IPS DF 6.9 (cell line): Measurements from ENCODE around the gene ZDHHC8.

Experiments used
- DNase-seq: peaks from one replicate; pipeline ENCODE4 v3.0.0-alpha.2; 2013; ENCODE audit warnings: low read depth, low spot score
- H3K27ac ChIP-seq: one replicate; pipeline ENCODE4 v1.5.1; 2013; ENCODE audit warnings: low read length, control low read depth
- H3K27me3 ChIP-seq: 2 replicates; pipeline ENCODE4 v1.6.1; 2013; ENCODE audit warnings: mild to moderate bottlenecking, low read length; ENCODE audit not compliant: control insufficient read depth, insufficient read depth
- H3K36me3 ChIP-seq: 2 replicates; pipeline ENCODE4 v1.6.1; 2013; ENCODE audit warnings: low read length; ENCODE audit not compliant: control insufficient read depth, insufficient read depth
- H3K4me1 ChIP-seq: 2 replicates; pipeline ENCODE4 v1.6.1; 2013; ENCODE audit warnings: low read length; ENCODE audit not compliant: control insufficient read depth, insufficient read depth
- H3K4me3 ChIP-seq: 2 replicates; pipeline ENCODE4 v1.5.1; 2013; ENCODE audit warnings: mild to moderate bottlenecking, low read length
- H3K9me3 ChIP-seq: 2 replicates; pipeline ENCODE4 v1.6.1; 2013; ENCODE audit warnings: low read length, inconsistent platforms; ENCODE audit not compliant: control insufficient read depth, insufficient read depth
- WGBS: extraction: QIAGEN DNeasy Blood & Tissue Kit; methylation state at CpG from one replicate; pipeline ENCODE4 v1.1.7; 2013; ENCODE audit warnings: mixed read lengths, missing lambda C conversion rate; ENCODE audit not compliant: insufficient read length, insufficient coverage; 5-methylcytosine and 5-hydroxymethylcytosine counted together

The ZDHHC8 gene

GRCh38 chr22:20116376-20116950 is 15.1 kb upstream of the ZDHHC8 start:
- no peaks in the 10 kb centered on the region for H3K9me3 ChIP-seq
- no peak overlapping the region for H3K27ac ChIP-seq
- H3K36me3 ChIP-seq: peaks cover 50% of the 10 kb centered on the region
- DNase-seq: no peak
- peak overlapping the region; percentile 73; the same call in 1 of the 2 replicates for H3K4me3 ChIP-seq
- WGBS: no CpG with 5 or more reads among the region's 27 CpGs
- no peaks in the 10 kb centered on the region for H3K4me1 ChIP-seq
- no peaks in the 10 kb centered on the region for H3K27me3 ChIP-seq

- Histone ChIP-seq H3K36me3 (peaks cover 50% of the 10 kb centered on the region), H3K9me3 (no peaks in the 10 kb centered on the region), H3K27me3 (no peaks in the 10 kb centered on the region), H3K4me3 (peak within 1 kb of the TSS; percentile 73), H3K4me1 (no peaks in the 10 kb centered on the region), H3K27ac (no peak within 1 kb of the TSS)
- no CpG with 5 or more reads among the region's 88 CpGs for WGBS
- peak; percentile 98 for DNase-seq
These were observed 14.5 kb upstream of the ZDHHC8 start, which contains the start of gene TRMT2A for GRCh38 chr22:20116951-20117632. TRMT2A (minus strand) TSS chr22:20117226; CDS start chr22:20116906, 320 bp downstream.

GRCh38 chr22:20117633-20118299 is 13.8 kb upstream of the ZDHHC8 start:
- Histone ChIP-seq H3K4me3 (peak overlapping the region; percentile 73), H3K9me3 (no peaks in the 10 kb centered on the region), H3K27ac (no peak overlapping the region), H3K4me1 (no peaks in the 10 kb centered on the region), H3K27me3 (no peaks in the 10 kb centered on the region), H3K36me3 (peaks cover 52% of the 10 kb centered on the region)
- no CpG with 5 or more reads among the region's 66 CpGs for WGBS
- no peak for DNase-seq

GRCh38 chr22:20118300-20119020 is 13.1 kb upstream of the ZDHHC8 start:
- Histone ChIP-seq H3K9me3 (no peaks in the 10 kb centered on the region), H3K4me1 (no peaks in the 10 kb centered on the region), H3K4me3 (peak overlapping the region; percentile 73; the same call in 1 of the 2 replicates), H3K27ac (no peak overlapping the region), H3K27me3 (no peaks in the 10 kb centered on the region), H3K36me3 (peaks cover 53% of the 10 kb centered on the region)
- DNase-seq: no peak
- WGBS: no CpG with 5 or more reads among the region's 8 CpGs

GRCh38 chr22:20121856-20122415 is 9.7 kb upstream of the ZDHHC8 start:
- no peak overlapping the region for H3K4me3 ChIP-seq
- H3K9me3 ChIP-seq: no peaks in the 10 kb centered on the region
- no peaks in the 10 kb centered on the region for H3K4me1 ChIP-seq
- no peak overlapping the region for H3K27ac ChIP-seq
- H3K27me3 ChIP-seq: no peaks in the 10 kb centered on the region
- peaks cover 66% of the 10 kb centered on the region for H3K36me3 ChIP-seq
- WGBS: no CpG with 5 or more reads among the region's 22 CpGs
- no peak for DNase-seq

- Histone ChIP-seq H3K4me3 (no peak overlapping the region), H3K27ac (no peak overlapping the region), H3K9me3 (no peaks in the 10 kb centered on the region), H3K4me1 (no peaks in the 10 kb centered on the region), H3K36me3 (peaks cover 71% of the 10 kb centered on the region), H3K27me3 (no peaks in the 10 kb centered on the region)
- WGBS: 100% methylated on average over 3 of the region's 13 CpGs
- DNase-seq: no peak
These were observed 8.1 kb upstream of the ZDHHC8 start for GRCh38 chr22:20123366-20124082.

GRCh38 chr22:20124083-20124787 is 7.4 kb upstream of the ZDHHC8 start:
- H3K36me3 ChIP-seq: peaks cover 69% of the 10 kb centered on the region
- DNase-seq: no peak
- no peaks in the 10 kb centered on the region for H3K27me3 ChIP-seq
- H3K9me3 ChIP-seq: no peaks in the 10 kb centered on the region
- WGBS: no CpG with 5 or more reads among the region's 11 CpGs
- H3K27ac ChIP-seq: no peak overlapping the region
- no peak overlapping the region for H3K4me3 ChIP-seq
- no peaks in the 10 kb centered on the region for H3K4me1 ChIP-seq

GRCh38 chr22:20125201-20126174 is 6.1 kb upstream of the ZDHHC8 start:
- H3K4me3 ChIP-seq: no peak overlapping the region
- H3K27ac ChIP-seq: no peak overlapping the region
- peaks cover 59% of the 10 kb centered on the region for H3K36me3 ChIP-seq
- no peaks in the 10 kb centered on the region for H3K4me1 ChIP-seq
- no CpG with 5 or more reads among the region's 32 CpGs for whole genome bisulfite sequencing
- H3K27me3 ChIP-seq: no peaks in the 10 kb centered on the region
- no peaks in the 10 kb centered on the region for H3K9me3 ChIP-seq
- no peak for DNase-seq
